K562 treated with DMSO at 1 percent for 48 hours (cell line): ENCODE data around the gene AGK. TPM values are rescaled to one million over a fixed set of nuclear protein-coding genes. Genes with fewer than 3 reads are reported as not detected.

Experiments
- total RNA-seq: library from RNA; unstranded; fragments of 300-600 nt; gene quantifications from 2 replicates; pipeline ENCODE4 v1.2.3, GENCODE V29; 2022; ENCODE audit warnings: low replicate concordance; ENCODE audit errors: extremely low read depth

AGK gene
- total RNA-seq, result not detected in 2 replicates

DNA sequence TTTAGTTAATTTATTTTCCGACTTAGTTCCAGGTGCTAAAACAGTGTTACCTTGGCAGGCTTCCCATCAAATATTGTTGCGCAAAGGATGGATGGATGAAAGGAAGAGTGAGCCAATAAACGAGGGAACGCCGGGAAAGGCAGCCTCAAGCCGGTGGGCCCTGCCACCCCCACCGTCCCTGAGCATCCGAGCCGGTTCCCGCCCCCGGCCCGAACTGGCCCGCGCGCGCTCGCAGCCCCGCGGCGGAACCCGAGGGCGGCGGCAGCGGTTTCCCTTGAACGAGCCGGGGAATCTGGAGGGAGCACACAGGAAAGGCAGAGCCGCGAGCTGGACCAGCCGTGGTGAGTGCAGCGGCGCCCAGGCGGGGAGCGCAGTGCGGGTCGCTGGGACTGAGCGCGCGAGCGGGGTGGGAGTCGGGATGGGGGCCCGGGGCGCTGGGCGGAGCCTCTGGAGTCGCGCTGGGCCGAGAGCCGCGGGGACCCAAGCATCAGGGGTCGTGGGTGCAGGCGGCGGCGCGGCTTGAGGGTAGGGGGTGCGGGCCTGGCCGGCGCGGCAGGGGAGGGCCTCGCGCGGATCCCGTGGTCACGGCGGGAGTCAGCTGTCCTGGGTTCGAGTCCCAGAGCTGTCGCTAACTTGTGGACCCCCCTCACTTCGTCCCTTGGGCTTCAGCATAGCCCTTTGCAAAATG, at the start of gene AGK:
Gene AGK, plus strand, starts transcription at position 317 of the 688 bp plus-strand sequence. CDS start 4,057 bp downstream, outside the sequence.

DNA sequence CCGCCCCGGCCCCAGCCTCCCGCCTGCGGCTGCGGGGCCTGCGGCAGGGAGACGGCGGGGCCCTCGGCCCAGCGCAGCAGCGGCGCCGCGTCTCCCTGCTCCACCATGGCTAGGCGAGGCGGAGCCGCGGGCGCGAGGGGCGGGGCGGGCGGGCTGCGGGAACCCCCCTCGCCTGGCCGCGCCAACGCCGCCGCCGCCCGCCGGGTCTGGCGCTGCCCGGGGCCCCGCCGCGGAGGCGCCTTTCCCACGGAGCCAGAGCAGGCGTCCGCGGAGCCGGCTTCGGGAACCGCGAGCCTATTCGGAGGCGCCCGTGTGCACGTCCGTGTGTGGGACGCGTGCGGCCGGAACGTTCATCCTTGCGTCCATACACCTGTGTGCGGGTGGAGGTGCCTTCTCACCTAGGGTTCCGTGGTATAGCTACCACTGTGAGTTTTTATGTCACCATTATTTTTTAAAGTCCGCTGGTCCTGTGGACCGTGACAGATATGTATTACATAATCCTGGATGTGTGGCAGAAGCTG, 150.9 kb downstream of the AGK start, which contains the start of gene DENND11:
Gene DENND11, minus strand, starts transcription at position 120 of the 521 bp plus-strand sequence. Its CDS starts 13 bp downstream, at position 107.

Other genes starting within 250 kb of the AGK start
- gene DENND11, start 150.8 kb downstream of the AGK start, total RNA-seq, result not detected in 2 replicates
- not detected in 2 replicates for gene WEE2, start 156.9 kb downstream of the AGK start, total RNA-seq
- gene SSBP1, start 186.9 kb downstream of the AGK start, total RNA-seq, result not detected in 2 replicates
- not detected in 2 replicates for gene TAS2R3, start 212.7 kb downstream of the AGK start, total RNA-seq
- gene TAS2R4, start 225.3 kb downstream of the AGK start, total RNA-seq, result not detected in 2 replicates
- not detected in 2 replicates for gene TAS2R5, start 238.8 kb downstream of the AGK start, total RNA-seq